Measurements from ENCODE around the gene DCDC2B.

- TF ChIP-seq CTCF (IDR thresholded peaks at IDR 0.05 in 4 of 5, conservative IDR thresholded peaks at IDR 0.05 in 1 of 5) (no peak), POLR2A (IDR thresholded peaks at IDR 0.05) (no peak)
Observed at GRCh38 chr1:32194984-32195383, 13.9 kb upstream of the DCDC2B start.

Measured in gastrocnemius medialis (tissue), 4 donors.